ENCODE measurements around the gene PRSS36.

The PRSS36 gene

DNA sequence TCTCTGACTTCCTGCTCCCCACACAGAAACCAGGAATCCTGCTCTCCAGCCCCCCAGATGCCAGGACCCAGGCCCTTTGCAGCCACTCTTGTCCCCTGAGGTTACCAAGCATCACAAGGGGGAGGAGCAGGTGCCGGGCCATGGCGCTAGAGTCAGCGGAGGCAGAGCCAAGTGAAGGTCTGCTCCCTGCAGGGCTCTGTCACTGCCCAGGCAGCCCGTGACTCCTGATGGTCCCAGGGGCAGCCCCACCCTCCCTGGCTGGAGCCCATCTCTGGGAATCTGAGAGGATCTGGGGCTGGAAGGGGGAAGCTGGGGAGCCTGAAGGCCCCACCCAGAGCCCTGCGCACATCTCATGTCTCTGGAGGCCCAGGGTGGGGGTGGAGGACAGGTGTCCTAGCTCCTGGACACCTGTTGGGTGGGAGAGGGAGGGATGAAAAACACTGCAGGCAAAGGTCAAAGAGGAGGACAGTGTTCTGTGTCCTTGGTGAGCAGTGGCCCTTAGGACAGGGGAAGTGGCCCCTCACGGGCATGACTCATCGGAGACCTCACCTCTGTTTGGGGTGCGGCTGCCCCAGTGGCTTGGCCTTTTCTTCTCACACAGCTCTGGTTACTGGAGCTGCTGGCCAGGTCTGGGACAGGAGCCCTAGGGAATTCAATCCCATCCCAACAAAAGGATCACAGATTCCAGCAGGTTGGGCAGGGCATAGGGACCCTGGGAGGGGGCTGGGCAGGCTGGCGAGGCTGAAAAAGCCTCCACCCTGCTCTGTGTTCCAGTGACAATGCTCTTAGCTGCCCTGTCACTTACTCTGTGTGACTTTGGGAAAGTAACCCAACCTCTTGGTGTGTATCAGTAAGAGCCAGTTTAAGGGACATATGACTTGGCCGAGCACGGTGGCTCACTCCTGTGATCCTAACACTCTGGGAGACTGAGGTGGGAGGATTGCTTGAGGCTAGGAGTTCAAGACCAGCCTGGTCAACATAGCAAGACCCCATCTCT is at the start of gene PRSS36:
PRSS36 (minus strand) TSS at position 173 of the 997 bp plus-strand sequence; CDS start at position 142, 31 bp downstream.
- TF ChIP-seq, protein P1, sequence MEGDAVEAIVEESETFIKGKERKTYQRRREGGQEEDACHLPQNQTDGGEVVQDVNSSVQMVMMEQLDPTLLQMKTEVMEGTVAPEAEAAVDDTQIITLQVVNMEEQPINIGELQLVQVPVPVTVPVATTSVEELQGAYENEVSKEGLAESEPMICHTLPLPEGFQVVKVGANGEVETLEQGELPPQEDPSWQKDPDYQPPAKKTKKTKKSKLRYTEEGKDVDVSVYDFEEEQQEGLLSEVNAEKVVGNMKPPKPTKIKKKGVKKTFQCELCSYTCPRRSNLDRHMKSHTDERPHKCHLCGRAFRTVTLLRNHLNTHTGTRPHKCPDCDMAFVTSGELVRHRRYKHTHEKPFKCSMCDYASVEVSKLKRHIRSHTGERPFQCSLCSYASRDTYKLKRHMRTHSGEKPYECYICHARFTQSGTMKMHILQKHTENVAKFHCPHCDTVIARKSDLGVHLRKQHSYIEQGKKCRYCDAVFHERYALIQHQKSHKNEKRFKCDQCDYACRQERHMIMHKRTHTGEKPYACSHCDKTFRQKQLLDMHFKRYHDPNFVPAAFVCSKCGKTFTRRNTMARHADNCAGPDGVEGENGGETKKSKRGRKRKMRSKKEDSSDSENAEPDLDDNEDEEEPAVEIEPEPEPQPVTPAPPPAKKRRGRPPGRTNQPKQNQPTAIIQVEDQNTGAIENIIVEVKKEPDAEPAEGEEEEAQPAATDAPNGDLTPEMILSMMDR (IDR thresholded peaks at IDR 0.05): no peak

DNA sequence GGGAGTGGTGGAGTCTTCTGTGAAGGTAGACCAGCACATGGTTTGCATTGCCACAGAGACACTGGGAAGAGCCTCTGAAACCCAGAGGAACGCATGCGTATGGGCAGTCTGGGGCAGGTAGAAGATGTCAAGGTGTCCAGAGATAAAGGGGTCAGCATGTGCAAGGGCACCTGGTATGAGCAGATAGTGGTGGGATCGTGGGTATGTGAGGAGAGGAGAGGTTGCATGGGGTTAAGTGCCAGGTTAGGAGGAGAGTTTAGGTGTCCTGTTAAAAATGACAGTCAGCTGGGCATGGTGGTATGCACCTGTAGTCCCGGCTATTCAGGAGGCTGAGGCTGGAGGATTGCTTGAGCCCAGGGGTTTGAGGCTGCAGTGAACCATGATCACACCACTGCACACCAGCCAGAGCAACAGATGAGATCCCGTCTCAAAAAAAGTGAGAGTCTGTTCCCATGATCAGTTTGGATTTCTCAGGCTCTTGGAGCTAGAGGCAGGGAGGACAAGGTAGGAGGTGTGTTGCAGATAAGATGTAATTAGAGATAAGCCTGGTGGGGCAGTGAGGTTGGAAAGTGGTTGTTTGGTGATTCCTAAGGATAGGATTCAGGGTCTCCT is 49.7 kb upstream of the PRSS36 start:
- TF ChIP-seq, protein P1 (IDR thresholded peaks at IDR 0.05): no peak

DNA sequence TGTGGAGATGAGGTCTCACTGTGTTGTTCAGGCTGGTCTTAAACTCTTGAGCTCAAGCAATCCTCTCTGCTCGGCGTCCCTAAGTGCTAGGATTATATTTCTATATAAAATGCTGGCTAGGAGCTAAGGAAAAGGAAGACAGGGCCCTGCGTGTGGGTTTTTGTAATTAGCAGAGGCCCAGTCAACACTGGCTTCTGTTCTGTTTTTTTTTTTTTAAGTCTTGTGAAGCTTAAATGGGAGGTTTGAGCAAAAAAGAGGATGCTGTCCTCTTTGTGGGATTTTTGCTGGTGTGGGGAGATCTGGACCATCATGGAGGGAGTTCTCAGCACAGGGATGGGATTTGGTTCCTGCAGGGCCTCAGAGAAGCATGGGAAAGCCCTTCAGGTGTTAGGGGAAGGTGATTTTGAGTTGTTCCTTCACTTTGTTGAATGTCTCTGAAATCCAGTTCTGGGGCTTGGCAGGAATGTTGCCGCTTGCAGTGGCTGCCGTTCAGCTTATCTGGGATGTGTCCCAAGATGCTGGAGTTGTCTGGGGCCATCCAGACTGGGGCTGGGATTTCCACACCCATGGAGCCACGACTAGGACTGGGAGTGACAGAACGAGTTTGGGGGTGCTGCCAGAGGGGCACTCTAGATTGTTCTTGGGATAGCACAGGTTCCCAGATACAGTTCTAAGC is 48.5 kb upstream of the PRSS36 start:
- TF ChIP-seq, protein P1 (IDR thresholded peaks at IDR 0.05): no peak

DNA sequence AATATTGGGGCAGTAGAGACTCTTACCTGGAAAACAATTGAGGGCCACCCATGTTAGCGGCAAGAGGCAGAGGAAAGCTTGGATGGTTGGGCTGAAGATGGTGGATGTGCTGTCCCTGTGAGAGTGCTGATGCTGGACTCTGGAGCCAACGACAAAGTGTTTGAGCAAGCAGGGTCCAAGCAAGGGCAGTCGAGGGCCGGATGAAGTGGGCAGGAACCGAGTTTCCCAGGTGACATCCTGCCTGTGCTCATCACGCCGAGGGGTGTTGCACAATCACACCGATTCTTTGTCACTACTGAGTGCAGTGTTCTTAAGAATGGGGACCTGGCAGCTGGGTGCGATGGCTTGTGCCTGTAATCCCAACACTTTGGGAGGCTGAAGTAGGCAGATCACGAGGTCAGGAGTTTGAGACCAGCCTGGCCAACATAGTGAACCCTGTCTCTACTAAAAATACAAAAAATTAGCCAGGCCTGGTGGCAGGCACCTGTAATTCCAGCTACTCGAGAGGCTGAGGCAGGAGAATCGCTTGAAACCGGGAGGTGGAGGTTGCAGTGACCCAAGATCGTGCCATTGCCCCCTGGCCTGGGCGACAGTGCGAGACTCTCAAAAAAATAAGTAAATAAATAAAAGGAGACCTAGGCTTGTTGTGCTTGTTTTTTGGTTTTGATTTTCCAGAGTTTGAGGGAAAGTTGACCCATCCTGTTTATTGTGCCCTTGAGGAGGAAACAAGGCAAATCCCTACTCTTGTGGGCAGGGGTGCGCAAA is 46.6 kb upstream of the PRSS36 start:
- TF ChIP-seq, protein P1 (IDR thresholded peaks at IDR 0.05): no peak

DNA sequence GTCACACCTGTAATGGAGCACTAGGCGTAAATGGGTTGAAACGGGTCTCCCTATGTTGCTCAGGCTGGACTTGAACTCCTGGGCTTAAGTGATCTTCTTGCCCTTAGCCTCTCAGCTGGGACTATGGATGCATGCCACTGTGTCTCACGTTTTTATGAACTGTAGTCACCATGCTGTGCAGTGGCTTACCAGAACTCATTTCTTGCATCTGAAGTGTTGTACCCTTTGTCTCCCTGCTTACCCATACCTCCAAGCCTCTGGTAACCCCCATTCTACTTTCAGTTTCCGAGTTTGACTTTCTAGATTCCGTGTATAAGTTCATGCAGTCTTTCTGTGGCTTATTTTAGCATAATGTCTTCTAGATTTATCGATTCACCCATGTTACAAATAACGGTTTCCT is 45.0 kb upstream of the PRSS36 start:
- TF ChIP-seq, protein P1 (IDR thresholded peaks at IDR 0.05): no peak

DNA sequence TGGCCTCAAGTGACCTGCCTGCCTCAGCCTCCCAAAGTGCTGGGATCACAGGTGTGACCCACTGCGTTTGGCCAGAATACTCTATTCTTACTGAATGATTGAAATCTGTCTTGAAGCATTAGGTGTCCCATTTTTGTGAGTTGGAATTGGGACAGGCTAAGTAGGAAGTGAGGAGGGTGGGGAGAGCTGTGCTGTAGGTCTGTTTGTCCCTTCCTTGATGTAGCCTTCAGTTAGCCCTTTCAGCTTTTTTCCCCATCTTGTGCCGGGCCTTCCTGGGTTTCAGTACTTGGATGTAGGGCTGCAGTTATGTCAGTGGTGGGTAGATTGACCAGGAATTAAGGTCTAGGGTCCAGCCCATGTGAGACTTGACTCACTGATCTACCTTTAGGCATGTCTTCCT is 44.0 kb upstream of the PRSS36 start:
- TF ChIP-seq, protein P1 (IDR thresholded peaks at IDR 0.05): no peak
